Activated CD4-positive, alpha-beta T cell treated with anti-CD3 and anti-CD28 coated beads, Interleukin-2, amount 10 ng/mL, durations not matched to agents 7 days and 5 days (primary cell): ENCODE data around the gene ITCH. TPM values are rescaled to one million over a fixed set of nuclear protein-coding genes. Genes with fewer than 3 reads are reported as not detected.
"Not testable (repeated sequence)": the region's sequence is repeated elsewhere in the genome, so short reads cannot be mapped to it uniquely, and the experiment has no call there.

Experiments
- CTCF ChIA-PET: fragments of 350-600 bp; sonication (Branson Sonifier 250); formaldehyde crosslinking; loops from one replicate; lab custom pipeline; 2021; ENCODE audit warnings: antibody characterized with exemption; lab: Charles Lee
- POLR2A ChIA-PET: fragments of 350-600 bp; sonication (Branson Sonifier 250); formaldehyde crosslinking; loops from one replicate; lab custom pipeline; 2021; ENCODE audit warnings: antibody characterized with exemption; lab: Charles Lee
- DNase-seq: peaks from one replicate; pipeline ENCODE4 v3.0.0-alpha.2; 2020
- H3K27ac Mint-ChIP-seq: one replicate; pipeline ENCODE4 v1.8.0; 2021; ENCODE audit warnings: mild to moderate bottlenecking, moderate library complexity, mixed read lengths
- H3K27me3 Mint-ChIP-seq: one replicate; pipeline ENCODE4 v1.8.0; 2021; ENCODE audit warnings: mixed read lengths
- H3K36me3 Mint-ChIP-seq: one replicate; pipeline ENCODE4 v1.8.0; 2021; ENCODE audit warnings: low read depth, mixed read lengths
- H3K4me1 Mint-ChIP-seq: one replicate; pipeline ENCODE4 v1.8.0; 2021; ENCODE audit warnings: mixed read lengths
- H3K4me3 Mint-ChIP-seq: one replicate; pipeline ENCODE4 v1.8.0; 2021; ENCODE audit warnings: mild to moderate bottlenecking, moderate library complexity, mixed read lengths
- H3K9me3 Mint-ChIP-seq: one replicate; pipeline ENCODE4 v1.8.0; 2021; ENCODE audit warnings: mixed read lengths
- total RNA-seq, 2 experiments: library from RNA; stranded (reverse); gene quantifications; one replicate each; pipeline ENCODE4 v1.2.3, GENCODE V29; 2021

ITCH gene
- total RNA-seq, 2 experiments from 2014 or later = 46.9 to 48.5 TPM

DNA sequence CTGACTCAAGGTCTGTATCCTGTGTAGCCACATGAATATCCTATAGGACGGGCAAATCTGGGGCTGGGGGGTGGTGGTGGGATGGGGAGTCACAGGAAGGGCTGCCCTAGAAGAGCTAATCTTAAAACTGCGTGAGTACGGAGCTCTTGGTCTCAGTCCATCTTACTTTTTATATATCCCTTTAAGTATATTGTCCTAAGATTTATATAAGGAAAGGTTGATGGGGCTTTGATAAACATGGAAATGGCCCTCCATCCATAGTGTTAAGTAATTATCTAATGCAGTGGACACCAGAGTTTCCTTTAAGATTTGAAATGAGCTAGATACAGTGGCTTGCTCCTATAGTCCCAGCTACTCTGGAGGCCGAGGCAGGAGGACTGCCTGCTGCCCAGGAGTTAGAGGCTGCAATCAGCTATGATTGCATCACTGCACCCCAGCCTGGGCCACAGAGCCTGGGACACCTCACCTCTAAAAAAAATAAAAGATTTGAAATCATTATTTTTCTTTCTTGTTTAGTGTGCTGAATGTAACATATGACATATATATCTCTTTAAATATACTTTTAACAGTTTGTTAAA is 128.9 kb downstream of the ITCH start:
- CTCF ChIA-PET = interaction anchor here (1.2 to 2.2 kb wide), 3 partner anchors 32 to 255 kb away, joined by 3 to 7 read pairs (median 5); no protein-coding TSS in a partner anchor
- POLR2A ChIA-PET = no interaction called here
- no peak overlapping the region for H3K4me3 Mint-ChIP-seq
- DNase-seq = no peak
- peaks cover 58% of the 10 kb centered on the region for H3K36me3 Mint-ChIP-seq
- peaks cover 2% of the 10 kb centered on the region for H3K9me3 Mint-ChIP-seq
- H3K4me1 Mint-ChIP-seq = no peaks in the 10 kb centered on the region
- H3K27me3 Mint-ChIP-seq = no peaks in the 10 kb centered on the region
- H3K27ac Mint-ChIP-seq = no peak overlapping the region

GRCh38 chr20:34493646-34494045 is 130.6 kb downstream of the ITCH start:
- Mint-ChIP-seq H3K4me3 (no peak overlapping the region), H3K4me1 (no peaks in the 10 kb centered on the region), H3K27me3 (no peaks in the 10 kb centered on the region), H3K27ac (no peak overlapping the region), H3K36me3 (peaks cover 65% of the 10 kb centered on the region), H3K9me3 (peaks cover 5% of the 10 kb centered on the region)
- DNase-seq = no peak
- POLR2A ChIA-PET = no interaction called here
- CTCF ChIA-PET = interaction anchor here (0.7 to 2.2 kb wide), 3 partner anchors 17 to 218 kb away, joined by 3 to 7 read pairs (median 4); no protein-coding TSS in a partner anchor

- DNase-seq = no peak
- H3K4me1 Mint-ChIP-seq = peaks cover under 1% of the 10 kb centered on the region
- H3K36me3 Mint-ChIP-seq = peaks cover 66% of the 10 kb centered on the region
- H3K4me3 Mint-ChIP-seq = no peak overlapping the region
- H3K27ac Mint-ChIP-seq = no peak overlapping the region
- ChIA-PET POLR2A (no interaction called here), CTCF (no interaction called here)
- H3K27me3 Mint-ChIP-seq = no peaks in the 10 kb centered on the region
- peaks cover 13% of the 10 kb centered on the region for H3K9me3 Mint-ChIP-seq
Measured at GRCh38 chr20:34495307-34495706, 132.2 kb downstream of the ITCH start.

GRCh38 chr20:34495916-34496315 is 132.8 kb downstream of the ITCH start:
- Mint-ChIP-seq H3K36me3 (peaks cover 68% of the 10 kb centered on the region), H3K27me3 (no peaks in the 10 kb centered on the region), H3K9me3 (peaks cover 19% of the 10 kb centered on the region), H3K27ac (no peak overlapping the region), H3K4me3 (no peak overlapping the region), H3K4me1 (peaks cover 6% of the 10 kb centered on the region)
- POLR2A ChIA-PET = no interaction called here
- CTCF ChIA-PET = no interaction called here
- no peak for DNase-seq

DNA sequence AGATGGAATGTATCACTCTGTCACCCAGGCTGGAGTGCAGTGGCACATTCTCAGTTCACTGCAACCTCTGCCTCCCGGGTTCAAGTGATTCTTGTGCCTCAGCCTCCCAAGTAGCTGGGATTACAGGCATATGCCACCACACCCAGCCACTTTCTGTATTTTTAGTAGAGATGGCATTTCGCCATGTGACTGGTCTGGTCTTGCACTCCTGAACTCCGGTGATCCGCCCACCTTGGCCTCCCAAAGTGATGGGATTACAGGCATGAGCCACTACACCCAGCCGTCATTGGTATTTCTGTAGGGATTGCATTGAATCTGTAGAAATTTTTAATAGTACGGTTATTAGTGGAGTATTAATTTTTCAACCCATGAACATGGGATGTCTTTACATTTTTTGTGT is 134.5 kb downstream of the ITCH start:
- H3K27ac Mint-ChIP-seq, H3K4me1 Mint-ChIP-seq, DNase-seq, POLR2A ChIA-PET, H3K4me3 Mint-ChIP-seq, H3K27me3 Mint-ChIP-seq: not testable (repeated sequence)
- CTCF ChIA-PET = interaction anchor here (1.2 kb wide), 1 partner anchor 10 kb away, joined by 4 read pairs; no protein-coding TSS in a partner anchor
- Mint-ChIP-seq H3K9me3 (peaks cover 20% of the 10 kb centered on the region), H3K36me3 (peaks cover 66% of the 10 kb centered on the region)

- Mint-ChIP-seq H3K4me3 (no peak overlapping the region), H3K27ac (no peak overlapping the region), H3K36me3 (peaks cover 56% of the 10 kb centered on the region), H3K4me1 (peaks cover 6% of the 10 kb centered on the region), H3K27me3 (no peaks in the 10 kb centered on the region), H3K9me3 (peaks cover 18% of the 10 kb centered on the region)
- ChIA-PET POLR2A (no interaction called here), CTCF (no interaction called here)
- no peak for DNase-seq
Measured at GRCh38 chr20:34500823-34501222, 137.8 kb downstream of the ITCH start.

GRCh38 chr20:34506480-34506879 is 143.4 kb downstream of the ITCH start:
- ChIA-PET CTCF (interaction anchor here (1.2 kb wide), 1 partner anchor 30 kb away, joined by 3 read pairs; no protein-coding TSS in a partner anchor), POLR2A (no interaction called here)
- Mint-ChIP-seq H3K36me3 (peaks cover 35% of the 10 kb centered on the region), H3K4me3 (no peak overlapping the region), H3K27ac (no peak overlapping the region), H3K4me1 (no peaks in the 10 kb centered on the region), H3K27me3 (no peaks in the 10 kb centered on the region), H3K9me3 (no peaks in the 10 kb centered on the region)
- DNase-seq = no peak

- H3K4me3 Mint-ChIP-seq = no peak overlapping the region
- H3K4me1 Mint-ChIP-seq = no peaks in the 10 kb centered on the region
- CTCF ChIA-PET = no interaction called here
- peaks cover 32% of the 10 kb centered on the region for H3K36me3 Mint-ChIP-seq
- no peaks in the 10 kb centered on the region for H3K9me3 Mint-ChIP-seq
- H3K27me3 Mint-ChIP-seq = no peaks in the 10 kb centered on the region
- POLR2A ChIA-PET = no interaction called here
- no peak for DNase-seq
- H3K27ac Mint-ChIP-seq = no peak overlapping the region
Measured at GRCh38 chr20:34507702-34508413, 144.8 kb downstream of the ITCH start.

DNA sequence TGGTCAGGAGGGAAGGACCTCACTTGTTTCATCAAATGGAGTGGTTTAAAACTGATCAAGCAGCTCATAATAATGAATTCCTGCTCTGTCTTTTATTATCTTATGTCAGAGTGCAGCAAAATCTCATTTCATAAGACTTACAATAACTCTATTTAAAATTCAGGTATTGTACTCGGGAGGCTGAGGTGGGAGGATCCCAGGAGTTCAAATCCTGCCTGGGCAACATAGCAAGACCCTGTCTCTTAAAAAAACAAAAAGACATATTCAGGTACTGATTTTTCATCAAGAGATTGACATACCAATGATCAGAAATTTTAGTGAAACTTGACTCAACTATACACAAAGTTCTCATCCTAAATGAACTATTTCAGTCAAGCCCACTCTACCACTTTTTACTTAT is 147.5 kb downstream of the ITCH start:
- no peaks in the 10 kb centered on the region for H3K27me3 Mint-ChIP-seq
- ChIA-PET CTCF (no interaction called here), POLR2A (interaction anchor here (0.8 kb wide), 1 partner anchor 57 kb away, joined by 4 read pairs; no protein-coding TSS in a partner anchor)
- DNase-seq = no peak
- H3K4me1 Mint-ChIP-seq = peaks cover 14% of the 10 kb centered on the region
- H3K4me3 Mint-ChIP-seq = no peak overlapping the region
- no peak overlapping the region for H3K27ac Mint-ChIP-seq
- peaks cover 25% of the 10 kb centered on the region for H3K36me3 Mint-ChIP-seq
- no peaks in the 10 kb centered on the region for H3K9me3 Mint-ChIP-seq

- ChIA-PET CTCF (interaction anchor here (1.1 to 1.7 kb wide), 3 partner anchors 35 to 257 kb away, joined by 3 to 6 read pairs (median 5); no protein-coding TSS in a partner anchor), POLR2A (interaction anchor here (1.1 kb wide), 1 partner anchor 209 kb away, joined by 3 read pairs; the partner anchor contains the start of gene AHCY)
- H3K4me1 Mint-ChIP-seq = peaks cover 14% of the 10 kb centered on the region
- no peaks in the 10 kb centered on the region for H3K9me3 Mint-ChIP-seq
- peaks cover 18% of the 10 kb centered on the region for H3K36me3 Mint-ChIP-seq
- H3K27me3 Mint-ChIP-seq = no peaks in the 10 kb centered on the region
- no peak overlapping the region for H3K4me3 Mint-ChIP-seq
- DNase-seq = no peak
- H3K27ac Mint-ChIP-seq = no peak overlapping the region
Measured at GRCh38 chr20:34511891-34512265, 148.8 kb downstream of the ITCH start.

DNA sequence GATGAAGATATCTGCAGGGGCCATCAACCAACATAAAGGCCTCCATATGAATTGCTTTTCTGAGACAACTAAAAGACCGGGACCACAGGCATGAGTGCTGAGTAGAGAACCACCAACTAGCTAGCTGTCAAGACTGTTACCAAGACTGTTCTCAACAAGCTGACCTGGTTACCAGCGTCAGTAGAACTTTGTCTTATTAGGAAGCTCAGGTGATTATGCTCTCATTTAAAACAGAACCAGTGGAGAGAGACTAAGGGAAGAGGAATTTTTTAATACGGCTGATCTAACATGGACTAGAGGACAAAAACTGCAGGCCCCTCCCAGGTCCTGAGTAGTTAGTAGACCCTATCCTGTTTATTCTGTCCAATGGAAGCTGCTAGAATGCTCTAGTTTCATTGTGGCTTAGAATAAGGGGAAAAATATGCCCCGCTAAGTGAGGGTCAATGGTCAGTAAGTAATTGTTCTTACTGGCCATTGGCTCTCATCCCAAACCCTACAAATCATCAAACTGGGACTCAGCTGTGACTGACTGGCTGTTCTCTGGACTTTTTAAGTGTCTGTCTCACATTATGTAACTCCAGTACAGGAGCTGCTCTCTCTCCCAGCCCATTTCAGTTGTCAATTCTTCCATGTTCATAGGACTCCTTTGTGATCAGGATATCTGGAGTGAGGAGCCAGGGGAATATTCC is 149.3 kb downstream of the ITCH start:
- POLR2A ChIA-PET = interaction anchor here (1.1 kb wide), 1 partner anchor 210 kb away, joined by 3 read pairs; the partner anchor contains the start of gene AHCY

DNA sequence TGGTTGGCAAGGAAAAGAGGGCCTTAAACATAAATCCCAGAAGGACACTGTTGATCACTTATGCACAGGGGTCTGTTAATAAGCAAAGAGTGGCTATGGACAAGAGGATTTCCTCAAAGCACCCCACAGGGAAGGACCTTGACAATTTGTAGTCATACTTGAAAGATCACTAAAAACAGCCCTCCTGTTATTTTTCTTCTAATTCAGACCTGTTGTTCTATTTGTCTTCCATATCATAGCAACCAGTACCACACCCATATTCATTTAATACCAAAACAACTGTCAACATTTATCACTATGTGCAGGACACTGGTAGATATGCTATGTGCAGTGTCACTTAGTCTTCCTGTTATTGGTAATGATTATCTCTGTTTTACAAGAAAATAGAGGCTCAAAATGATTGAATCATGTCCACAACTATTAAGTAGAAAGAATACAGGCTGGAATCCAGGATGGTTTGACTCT is 149.9 kb downstream of the ITCH start:
- no peaks in the 10 kb centered on the region for H3K9me3 Mint-ChIP-seq
- peaks cover 20% of the 10 kb centered on the region for H3K4me1 Mint-ChIP-seq
- H3K4me3 Mint-ChIP-seq = no peak overlapping the region
- ChIA-PET CTCF (interaction anchor here (1.1 to 1.7 kb wide), 2 partner anchors 36 to 200 kb away, joined by 3 to 6 read pairs; no protein-coding TSS in a partner anchor), POLR2A (interaction anchor here (1.1 kb wide), 1 partner anchor 210 kb away, joined by 3 read pairs; the partner anchor contains the start of gene AHCY)
- no peak for DNase-seq
- peaks cover 12% of the 10 kb centered on the region for H3K36me3 Mint-ChIP-seq
- no peaks in the 10 kb centered on the region for H3K27me3 Mint-ChIP-seq
- no peak overlapping the region for H3K27ac Mint-ChIP-seq

More for the DNA sequence above, 149.3 kb downstream of the ITCH start:
- Mint-ChIP-seq H3K9me3 (no peaks in the 10 kb centered on the region), H3K4me3 (no peak overlapping the region), H3K4me1 (peaks cover 17% of the 10 kb centered on the region), H3K27ac (no peak overlapping the region), H3K36me3 (peaks cover 14% of the 10 kb centered on the region), H3K27me3 (no peaks in the 10 kb centered on the region)
- CTCF ChIA-PET = interaction anchor here (1.1 to 1.7 kb wide), 3 partner anchors 35 to 257 kb away, joined by 3 to 6 read pairs (median 5); no protein-coding TSS in a partner anchor
- no peak for DNase-seq
